ENCODE data around the gene PPP2R2B.

GRCh38 chr5:146766013-146766412 lies 112.5 kb downstream of the PPP2R2B start:
- TF ChIP-seq RARB (CRISPR knock-in tag; IDR thresholded peaks at IDR 0.05) (no peak), ZNF8 (CRISPR knock-in tag; IDR thresholded peaks at IDR 0.05) (no peak), TCF4 (CRISPR knock-in tag; IDR thresholded peaks at IDR 0.05; ENCODE audit: borderline replicate concordance) (no peak), TSHZ2 (CRISPR knock-in tag; IDR thresholded peaks at IDR 0.05) (no peak), CREB5 (CRISPR knock-in tag; IDR thresholded peaks at IDR 0.05; ENCODE audit: low read depth) (no peak), GLIS3 (CRISPR knock-in tag; IDR thresholded peaks at IDR 0.05) (no peak), CSRNP3 (CRISPR knock-in tag; IDR thresholded peaks at IDR 0.05) (no peak), PATZ1 (CRISPR knock-in tag; IDR thresholded peaks at IDR 0.05; ENCODE audit: borderline replicate concordance) (no peak), PPARA (CRISPR knock-in tag; IDR thresholded peaks at IDR 0.05; ENCODE audit: borderline replicate concordance) (no peak), ZFP30 (CRISPR knock-in tag; IDR thresholded peaks at IDR 0.05) (no peak)

All from SK-N-SH treated with all-trans-retinoic acid at 6 μM for 48 hours (cell line).